ENCODE data around the gene VAMP3.

GRCh38 chr1:7767176-7767575, 3.9 kb upstream of the VAMP3 start:
- TF ChIP-seq EZH2phosphoT487 (IDR thresholded peaks at IDR 0.05; ENCODE audit: insufficient read depth, low read depth) (no peak), EZH2 (IDR thresholded peaks at IDR 0.05; ENCODE audit: insufficient read depth, poor library complexity, severe bottlenecking) (no peak)
